Measurements from ENCODE around the gene KLK6.

Gene KLK6

GRCh38 chr19:51012661-51013190, 43.3 kb upstream of the KLK6 start:
- no peak for TF ChIP-seq CTCF (conservative IDR thresholded peaks at IDR 0.05; ENCODE audit: low read depth)
- CTCF ChIA-PET: no interaction called here
- no peak for DNase-seq (ENCODE audit: low spot score)
- POLR2A ChIA-PET (ENCODE audit: low non-redundant PET): no interaction called here
- H3K27ac ChIP-seq: no peak overlapping the region

GRCh38 chr19:51010066-51010795, 40.8 kb upstream of the KLK6 start:
- CTCF ChIA-PET: interaction anchor here (0.5 to 1.4 kb wide), 5 partner anchors 27 to 209 kb away, joined by 3 to 5 read pairs (median 3); no protein-coding TSS in a partner anchor
- no peak overlapping the region for H3K27ac ChIP-seq
- DNase-seq (ENCODE audit: low spot score): peak; percentile 81
- TF ChIP-seq CTCF (conservative IDR thresholded peaks at IDR 0.05; ENCODE audit: low read depth): no peak
- POLR2A ChIA-PET (ENCODE audit: low non-redundant PET): interaction anchor here (0.6 kb wide), 1 partner anchor 90 kb away, joined by 6 read pairs; no protein-coding TSS in a partner anchor

GRCh38 chr19:51009061-51009891, 39.9 kb upstream of the KLK6 start:
- POLR2A ChIA-PET (ENCODE audit: low non-redundant PET): no interaction called here
- no peak for DNase-seq (ENCODE audit: low spot score)
- no peak overlapping the region for H3K27ac ChIP-seq
- CTCF ChIA-PET: interaction anchor here (0.6 to 1.4 kb wide), 2 partner anchors 78 to 87 kb away, joined by 3 to 5 read pairs; no protein-coding TSS in a partner anchor
- TF ChIP-seq CTCF (conservative IDR thresholded peaks at IDR 0.05; ENCODE audit: low read depth): no peak

GRCh38 chr19:51007488-51007887, 38.1 kb upstream of the KLK6 start:
- ChIA-PET POLR2A (ENCODE audit: low non-redundant PET) (interaction anchor here (0.7 kb wide), 1 partner anchor 40 kb away, joined by 6 read pairs; no protein-coding TSS in a partner anchor), CTCF (no interaction called here)
- H3K27ac ChIP-seq: no peak overlapping the region
- TF ChIP-seq CTCF (conservative IDR thresholded peaks at IDR 0.05; ENCODE audit: low read depth): no peak
- DNase-seq (ENCODE audit: low spot score): no peak

- ChIA-PET CTCF (interaction anchor here (0.6 kb wide), 1 partner anchor 169 kb away, joined by 3 read pairs; no protein-coding TSS in a partner anchor), POLR2A (ENCODE audit: low non-redundant PET) (no interaction called here)
- no peak for DNase-seq (ENCODE audit: low spot score)
- TF ChIP-seq CTCF (conservative IDR thresholded peaks at IDR 0.05; ENCODE audit: low read depth): no peak
- H3K27ac ChIP-seq: no peak overlapping the region
These were observed 37.0 kb upstream of the KLK6 start for GRCh38 chr19:51006406-51006805.

GRCh38 chr19:51005248-51005647, 35.9 kb upstream of the KLK6 start:
- ChIA-PET CTCF (no interaction called here), POLR2A (ENCODE audit: low non-redundant PET) (no interaction called here)
- no peak overlapping the region for H3K27ac ChIP-seq
- no peak for DNase-seq (ENCODE audit: low spot score)
- TF ChIP-seq CTCF (conservative IDR thresholded peaks at IDR 0.05; ENCODE audit: low read depth): no peak

Measured in RWPE1 (cell line).